Loucy (cell line): ENCODE results near the gene CELF2.

Experiments
- H2AFZ ChIP-seq: fragments of 200-600 bp; sonication (generic); 2 replicates; pipeline ENCODE4 v1.6.0; 2016; ENCODE audit warnings: antibody characterized with exemption, mild to moderate bottlenecking, low read length, moderate library complexity
- H3F3A ChIP-seq: fragments of 200-600 bp; 2 replicates; pipeline ENCODE4 v1.6.0; 2016; ENCODE audit warnings: antibody characterized with exemption, low read depth, mild to moderate bottlenecking
- H3K27me3 ChIP-seq: fragments of 200-600 bp; sonication (generic); 2 replicates; pipeline ENCODE4 v1.6.1; 2014; ENCODE audit warnings: low read length, mild to moderate bottlenecking; ENCODE audit not compliant: insufficient read depth, poor library complexity, severe bottlenecking
- H3K36me3 ChIP-seq: fragments of 200-600 bp; sonication (generic); 2 replicates; pipeline ENCODE4 v1.6.1; 2016; ENCODE audit warnings: low read length; ENCODE audit not compliant: insufficient read depth
- H3K4me1 ChIP-seq: fragments of 200-600 bp; sonication (generic); 2 replicates; pipeline ENCODE4 v1.5.1; 2014; ENCODE audit warnings: low read length, mild to moderate bottlenecking; ENCODE audit not compliant: insufficient read depth, poor library complexity, severe bottlenecking
- H3K4me2 ChIP-seq: fragments of 200-600 bp; sonication (generic); 2 replicates; pipeline ENCODE4 v1.6.0; 2014; ENCODE audit warnings: antibody characterized with exemption, low read length, low read depth, mild to moderate bottlenecking; ENCODE audit not compliant: poor library complexity, severe bottlenecking
- H3K4me3 ChIP-seq: fragments of 200-600 bp; sonication (generic); 2 replicates; pipeline ENCODE4 v1.5.1; 2014; ENCODE audit warnings: low read length, mild to moderate bottlenecking, mixed read lengths; ENCODE audit not compliant: poor library complexity, severe bottlenecking
- H3K79me2 ChIP-seq: fragments of 200-600 bp; sonication (generic); 2 replicates; pipeline ENCODE4 v1.6.1; 2014; ENCODE audit warnings: low read length; ENCODE audit not compliant: insufficient read depth
- H3K9ac ChIP-seq: fragments of 200-600 bp; sonication (generic); 2 replicates; pipeline ENCODE4 v1.6.0; 2014; ENCODE audit warnings: mild to moderate bottlenecking, low read depth, low read length, moderate library complexity; ENCODE audit not compliant: poor library complexity, severe bottlenecking
- H3K9me2 ChIP-seq: fragments of 200-600 bp; sonication (generic); replicated peaks from 2 replicates; pipeline ENCODE4 v1.6.1; 2016; ENCODE audit warnings: low read depth, low read length, mixed read lengths
- H3K9me3 ChIP-seq: fragments of 200-600 bp; sonication (generic); 2 replicates; pipeline ENCODE4 v1.6.1; 2014; ENCODE audit warnings: mild to moderate bottlenecking, antibody characterized with exemption, low read length, low read depth; ENCODE audit not compliant: insufficient read depth
- H4K20me1 ChIP-seq: fragments of 200-600 bp; sonication (generic); 2 replicates; pipeline ENCODE4 v1.6.0; 2014; ENCODE audit warnings: antibody characterized with exemption, low read length, mild to moderate bottlenecking; ENCODE audit not compliant: insufficient read depth, poor library complexity, severe bottlenecking
- EZH2phosphoT487 ChIP-seq: fragments of 200-600 bp; IDR thresholded peaks from 2 replicates; pipeline ENCODE4 v1.6.1; 2018; ENCODE audit warnings: antibody characterized with exemption, mild to moderate bottlenecking, moderate library complexity, borderline replicate concordance
- TF ChIP-seq, protein P1 (sequence below): fragments of 200-600 bp; sonication (generic); conservative IDR thresholded peaks from 2 replicates; pipeline ENCODE4 v1.5.1; 2014; ENCODE audit warnings: mild to moderate bottlenecking, antibody characterized with exemption, low read length

CELF2 gene

DNA sequence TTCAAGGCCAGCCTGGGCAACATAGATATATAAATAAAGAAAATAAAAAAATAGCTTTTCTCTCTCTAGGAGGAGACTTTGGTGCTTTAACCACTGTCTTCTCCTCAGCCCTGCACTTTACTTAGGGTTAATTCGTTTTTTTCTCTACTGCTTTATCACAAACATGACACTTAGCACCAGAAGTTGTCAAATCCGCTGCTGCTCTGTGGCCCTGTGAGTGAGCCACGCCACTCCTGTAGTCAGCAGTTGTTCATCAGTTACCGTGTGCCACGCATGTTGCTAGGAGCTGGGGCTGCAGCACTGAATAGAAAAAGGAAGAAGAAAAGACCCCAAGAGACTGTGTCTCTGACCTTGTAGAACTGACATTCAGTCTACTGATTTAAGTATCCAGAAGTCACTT, 232.6 kb downstream of the CELF2 start:
- Histone ChIP-seq H3K9ac (no peak overlapping the region), H3K9me3 (no peaks in the 10 kb centered on the region), H3K9me2 (no peaks in the 10 kb centered on the region), H3K4me2 (no peak overlapping the region), H3K79me2 (peaks cover 90% of the 10 kb centered on the region), H3K36me3 (peaks cover 97% of the 10 kb centered on the region), H3K27me3 (no peaks in the 10 kb centered on the region), H2AFZ (no peak overlapping the region), H3K4me3 (no peak overlapping the region), H3F3A (no peaks in the 10 kb centered on the region; the same call in 1 of the 2 replicates), H4K20me1 (peaks cover 73% of the 10 kb centered on the region), H3K4me1 (peaks cover 2% of the 10 kb centered on the region)
- TF ChIP-seq EZH2phosphoT487: no peak
- TF ChIP-seq, protein P1, sequence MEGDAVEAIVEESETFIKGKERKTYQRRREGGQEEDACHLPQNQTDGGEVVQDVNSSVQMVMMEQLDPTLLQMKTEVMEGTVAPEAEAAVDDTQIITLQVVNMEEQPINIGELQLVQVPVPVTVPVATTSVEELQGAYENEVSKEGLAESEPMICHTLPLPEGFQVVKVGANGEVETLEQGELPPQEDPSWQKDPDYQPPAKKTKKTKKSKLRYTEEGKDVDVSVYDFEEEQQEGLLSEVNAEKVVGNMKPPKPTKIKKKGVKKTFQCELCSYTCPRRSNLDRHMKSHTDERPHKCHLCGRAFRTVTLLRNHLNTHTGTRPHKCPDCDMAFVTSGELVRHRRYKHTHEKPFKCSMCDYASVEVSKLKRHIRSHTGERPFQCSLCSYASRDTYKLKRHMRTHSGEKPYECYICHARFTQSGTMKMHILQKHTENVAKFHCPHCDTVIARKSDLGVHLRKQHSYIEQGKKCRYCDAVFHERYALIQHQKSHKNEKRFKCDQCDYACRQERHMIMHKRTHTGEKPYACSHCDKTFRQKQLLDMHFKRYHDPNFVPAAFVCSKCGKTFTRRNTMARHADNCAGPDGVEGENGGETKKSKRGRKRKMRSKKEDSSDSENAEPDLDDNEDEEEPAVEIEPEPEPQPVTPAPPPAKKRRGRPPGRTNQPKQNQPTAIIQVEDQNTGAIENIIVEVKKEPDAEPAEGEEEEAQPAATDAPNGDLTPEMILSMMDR: no peak

DNA sequence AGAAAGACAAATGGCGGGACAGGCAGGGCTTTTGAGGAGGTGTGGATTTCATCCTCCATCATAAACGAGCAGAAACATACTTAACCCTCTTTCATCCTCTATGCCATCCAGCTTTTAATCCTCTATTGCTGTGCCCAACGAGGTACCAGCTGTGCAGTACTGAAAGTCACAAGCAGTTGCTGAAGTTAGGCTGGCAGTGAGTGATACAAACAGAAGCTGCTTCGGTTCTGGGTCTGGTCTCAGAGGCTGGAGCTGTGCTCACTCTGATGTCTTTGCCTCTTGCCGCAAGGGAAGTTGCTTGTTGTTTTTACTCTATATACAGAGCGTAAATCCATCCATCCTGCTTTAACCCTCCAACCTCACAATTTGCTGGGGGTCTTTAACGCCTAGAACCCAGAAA, 235.2 kb downstream of the CELF2 start:
- Histone ChIP-seq H3K79me2 (peaks cover 74% of the 10 kb centered on the region), H3K9ac (no peak overlapping the region), H3K4me2 (no peak overlapping the region), H2AFZ (no peak overlapping the region), H3K4me3 (no peak overlapping the region), H3K4me1 (no peaks in the 10 kb centered on the region), H3K27me3 (no peaks in the 10 kb centered on the region), H4K20me1 (peaks cover 69% of the 10 kb centered on the region), H3K9me3 (no peaks in the 10 kb centered on the region), H3K36me3 (peaks cover 97% of the 10 kb centered on the region), H3F3A (no peaks in the 10 kb centered on the region; the same call in 1 of the 2 replicates), H3K9me2 (no peaks in the 10 kb centered on the region)
- TF ChIP-seq, protein P1: no peak

DNA sequence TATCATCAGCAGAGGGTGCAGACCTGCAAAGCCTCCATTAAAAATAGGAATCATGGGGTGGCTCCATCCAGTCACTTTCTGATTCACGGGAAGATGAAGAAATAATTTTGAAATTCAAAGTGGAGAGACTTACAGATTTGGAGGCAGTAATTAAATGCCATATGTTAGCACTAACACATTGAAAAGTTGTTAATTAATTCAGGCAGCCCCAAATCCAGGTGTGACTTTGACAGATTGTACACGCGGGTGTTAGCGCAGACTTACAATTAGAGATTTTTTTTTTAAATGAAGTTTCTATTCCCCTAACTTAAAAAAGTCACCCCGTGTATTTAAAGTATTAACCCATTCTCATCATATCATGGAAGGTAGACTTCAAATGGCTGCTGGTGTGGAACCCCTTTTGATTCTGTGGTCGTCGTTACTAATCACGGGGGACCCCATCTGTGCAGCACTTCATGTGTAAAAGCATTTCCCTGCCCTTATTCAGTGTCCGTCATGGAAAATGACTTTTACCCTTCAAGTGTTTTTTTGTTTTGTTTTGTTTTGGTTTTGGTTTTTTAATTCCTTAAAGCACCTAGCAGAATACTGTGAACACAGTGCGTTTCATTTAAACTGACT, 235.8 kb downstream of the CELF2 start:
- no peak overlapping the region for H3K4me2 ChIP-seq
- no peak overlapping the region for H3K9ac ChIP-seq
- peaks cover 99% of the 10 kb centered on the region for H3K36me3 ChIP-seq
- H3K4me1 ChIP-seq: no peaks in the 10 kb centered on the region
- no peaks in the 10 kb centered on the region for H3K9me3 ChIP-seq
- no peak overlapping the region for H2AFZ ChIP-seq
- peaks cover 64% of the 10 kb centered on the region for H4K20me1 ChIP-seq
- H3K9me2 ChIP-seq: no peaks in the 10 kb centered on the region
- H3K27me3 ChIP-seq: no peaks in the 10 kb centered on the region
- H3K79me2 ChIP-seq: peaks cover 68% of the 10 kb centered on the region
- H3F3A ChIP-seq: no peaks in the 10 kb centered on the region; the same call in 1 of the 2 replicates
- H3K4me3 ChIP-seq: no peak overlapping the region
- TF ChIP-seq, protein P1: no peak
- no peak for TF ChIP-seq EZH2phosphoT487
